Sigmoid colon (tissue), 7 donors: Measurements from ENCODE around the gene OPRL1. TPM values are rescaled to one million over a fixed set of nuclear protein-coding genes. Genes with fewer than 3 reads are reported as not detected.
A peak's percentile ranks its signal among the peaks of the same experiment; 100 is the strongest.

Experiments used
- DNase-seq: peaks from one replicate; pipeline ENCODE4 v3.0.0-alpha.2; 2019
- H3K27ac ChIP-seq, 4 donors: fragments of 200-600 bp; sonication (generic); one replicate each; pipeline ENCODE4 v1.5.1; 2016 to 2019; ENCODE audit warnings: mild to moderate bottlenecking in 1 of 4
- H3K27me3 ChIP-seq, 3 donors: fragments of 200-600 bp; sonication (generic); one replicate each; pipeline ENCODE4 v1.5.1; 2019; ENCODE audit warnings: mild to moderate bottlenecking in 1 of 3
- H3K36me3 ChIP-seq, 4 donors: fragments of 200-600 bp; sonication (generic); one replicate each; pipeline ENCODE4 v1.5.1; 2016 to 2019
- H3K4me1 ChIP-seq, 4 donors: fragments of 200-600 bp; sonication (generic); one replicate each; pipeline ENCODE4 v1.5.1; 2017 to 2019
- H3K4me3 ChIP-seq, 4 donors: fragments of 200-600 bp; sonication (generic); one replicate each; pipeline ENCODE4 v1.5.1; 2017 to 2019; ENCODE audit warnings: mild to moderate bottlenecking in 2 of 4, moderate library complexity in 1 of 4
- H3K9me3 ChIP-seq, 4 donors: fragments of 200-600 bp in 3 of 4; sonication (generic) in 3 of 4; one replicate each; pipeline versions ENCODE4 v1.5.1 to v1.6.1; 2013 to 2019
- CTCF ChIP-seq, 4 experiments: fragments of 450-650 bp in 3 of 4; fragments of 200-600 bp in 1 of 4; IDR thresholded peaks; one replicate each; pipeline ENCODE4 v1.5.1; 2016 to 2019; ENCODE audit warnings: antibody characterized with exemption in 4 of 4, mild to moderate bottlenecking in 3 of 4, moderate library complexity in 2 of 4
- EP300 ChIP-seq, 4 donors: sonication (generic); formaldehyde crosslinking; IDR thresholded peaks; one replicate each; pipeline ENCODE4 v1.6.1; 2017; ENCODE audit warnings: antibody characterized with exemption in 4 of 4
- POLR2A ChIP-seq, 2 donors: fragments of 450-650 bp; IDR thresholded peaks; one replicate each; pipeline ENCODE4 v1.6.1; 2016; ENCODE audit warnings: antibody characterized with exemption in 2 of 2, mild to moderate bottlenecking in 2 of 2, moderate library complexity in 2 of 2
- POLR2AphosphoS5 ChIP-seq, 4 donors: sonication (generic); formaldehyde crosslinking; IDR thresholded peaks; one replicate each; pipeline ENCODE4 v1.6.1; 2017; ENCODE audit warnings: antibody characterized with exemption in 4 of 4
- WGBS, 2 donors: extraction: QIAGEN DNeasy Blood & Tissue Kit; methylation state at CpG; one replicate each; pipeline ENCODE4 v1.1.7; 2013; 5-methylcytosine and 5-hydroxymethylcytosine counted together
- intact Hi-C: fragments of 100-400 bp; cut with DNase I; formaldehyde crosslinking; loops from one replicate; pipeline ENCODE4 v1.15.1; 2023
- polyA plus RNA-seq, 3 donors: library from polyadenylated mRNA; stranded (reverse); fragments of 200-250 nt; gene quantifications; one replicate each; pipeline ENCODE4 v1.2.3, GENCODE V29; 2013
- total RNA-seq, 4 donors: library from RNA; depleted of rRNA; stranded (reverse); fragments of >200 nt; gene quantifications; one replicate each; pipeline ENCODE4 v1.1.0, GENCODE V29; 2016
- donor health status: healthy with polysubstance abuse.
- donor health status: Bipolar disorder and iron deficiency.
- donor health status: healthy.

Gene OPRL1
- total and polyA plus RNA-seq, 7 donors: under 0.01 to 2.2 (median 0.89) TPM; not detected in 1

- H3K4me1 ChIP-seq: peaks cover 0 to 29% (median 26%) of the 10 kb centered on the region in 4 donors
- H3K27me3 ChIP-seq: peaks cover 3 to 16% (median 3%) of the 10 kb centered on the region in 3 donors
- intact Hi-C loops: no loop called here
- no peak for DNase-seq
- no peak for TF ChIP-seq POLR2A (IDR thresholded peaks at IDR 0.05)
- H3K36me3 ChIP-seq: peaks cover 0 to 7% (median 3%) of the 10 kb centered on the region in 4 donors
- H3K9me3 ChIP-seq: no peaks in the 10 kb centered on the region
- peak overlapping the region; percentile 60 to 85 (median 70) for H3K4me3 ChIP-seq
- WGBS, 2 donors: 7 to 8% methylated on average over 4 of the region's 4 CpGs
- peak overlapping the region; percentile 70 to 81 (median 74) for H3K27ac ChIP-seq
Observed at GRCh38 chr20:64078934-64079272, 979 bp upstream of the OPRL1 start.

GRCh38 chr20:64079273-64080012 lies 439 bp upstream of the OPRL1 start, which contains the start of gene RGS19:
Gene RGS19, minus strand, starts transcription at chr20:64079518. Its CDS starts 2,632 bp downstream, at chr20:64076886.
- TF ChIP-seq EP300 (IDR thresholded peaks at IDR 0.05): no peak
- no peak for TF ChIP-seq CTCF (IDR thresholded peaks at IDR 0.05)
- TF ChIP-seq POLR2A (IDR thresholded peaks at IDR 0.05): no peak
- no peak for TF ChIP-seq POLR2AphosphoS5 (IDR thresholded peaks at IDR 0.05)
- intact Hi-C loops: loop anchor here (5.0 kb wide), 1 partner anchor 977 kb away; no protein-coding TSS in a partner anchor
- no peaks in the 10 kb centered on the region for H3K9me3 ChIP-seq
- H3K36me3 ChIP-seq: peaks cover 0 to 2% (median 0%) of the 10 kb centered on the region in 4 donors
- H3K27me3 ChIP-seq: peaks cover 6 to 21% (median 9%) of the 10 kb centered on the region in 3 donors
- 0% methylated on average over 73 of the region's 73 CpGs for WGBS, 2 donors
- peak within 1 kb of the TSS; percentile 60 to 85 (median 70) for H3K4me3 ChIP-seq
- peak; percentile 85 for DNase-seq
- H3K27ac ChIP-seq: peak within 1 kb of the TSS; percentile 70 to 81 (median 74)
- peaks cover 0 to 33% (median 30%) of the 10 kb centered on the region in 4 donors for H3K4me1 ChIP-seq

GRCh38 chr20:64080813-64081623 lies 1.1 kb downstream of the OPRL1 start:
- Histone ChIP-seq H3K4me1 (peaks cover 0 to 37% (median 31%) of the 10 kb centered on the region in 4 donors), H3K4me3 (peak overlapping the region in 2 of 4 donors; percentile 77 to 85), H3K36me3 (no peaks in the 10 kb centered on the region), H3K9me3 (no peaks in the 10 kb centered on the region), H3K27me3 (peaks cover 14 to 37% (median 21%) of the 10 kb centered on the region in 3 donors), H3K27ac (peak overlapping the region in 2 of 4 donors; percentile 73 to 74)
- intact Hi-C loops: loop anchor here (5.0 kb wide), 1 partner anchor 979 kb away; no protein-coding TSS in a partner anchor
- 46 to 76% methylated on average over 17 of the region's 17 CpGs for WGBS, 2 donors
- TF ChIP-seq POLR2AphosphoS5 (IDR thresholded peaks at IDR 0.05) (no peak), EP300 (IDR thresholded peaks at IDR 0.05) (no peak)
- DNase-seq: no peak

GRCh38 chr20:64081624-64081964 lies 1.7 kb downstream of the OPRL1 start:
- Histone ChIP-seq H3K36me3 (no peaks in the 10 kb centered on the region), H3K4me1 (peaks cover 0 to 37% (median 31%) of the 10 kb centered on the region in 4 donors), H3K4me3 (no peak overlapping the region), H3K9me3 (no peaks in the 10 kb centered on the region), H3K27me3 (peaks cover 14 to 38% (median 21%) of the 10 kb centered on the region in 3 donors), H3K27ac (no peak overlapping the region)
- DNase-seq: no peak
- WGBS, 2 donors: 60 to 87% methylated on average over 6 of the region's 6 CpGs
- TF ChIP-seq CTCF (IDR thresholded peaks at IDR 0.05) (no peak), EP300 (IDR thresholded peaks at IDR 0.05) (no peak), POLR2A (IDR thresholded peaks at IDR 0.05) (no peak), POLR2AphosphoS5 (IDR thresholded peaks at IDR 0.05) (no peak)
- intact Hi-C loops: loop anchor here (5.0 kb wide), 1 partner anchor 979 kb away; no protein-coding TSS in a partner anchor

- no peak for TF ChIP-seq CTCF (IDR thresholded peaks at IDR 0.05)
- TF ChIP-seq EP300 (IDR thresholded peaks at IDR 0.05): no peak
- no peak for TF ChIP-seq POLR2A (IDR thresholded peaks at IDR 0.05)
- no peak for TF ChIP-seq POLR2AphosphoS5 (IDR thresholded peaks at IDR 0.05)
- intact Hi-C loops: loop anchor here (5.0 kb wide), 1 partner anchor 980 kb away; no protein-coding TSS in a partner anchor
- peaks cover 0 to 37% (median 31%) of the 10 kb centered on the region in 4 donors for H3K4me1 ChIP-seq
Observed at GRCh38 chr20:64082126-64082731, 2.3 kb downstream of the OPRL1 start.

More at GRCh38 chr20:64082126-64082731, 2.3 kb downstream of the OPRL1 start:
- Histone ChIP-seq H3K9me3 (no peaks in the 10 kb centered on the region), H3K27ac (no peak overlapping the region), H3K4me3 (no peak overlapping the region), H3K27me3 (peaks cover 14 to 38% (median 21%) of the 10 kb centered on the region in 3 donors), H3K36me3 (no peaks in the 10 kb centered on the region)
- WGBS, 2 donors: 11 to 16% methylated on average over 13 of the region's 13 CpGs
- no peak for DNase-seq
